Breast epithelium (tissue), 4 donors: ENCODE measurements around the gene SAP30BP. TPM values are rescaled to one million over a fixed set of nuclear protein-coding genes. Genes with fewer than 3 reads are reported as not detected.

Source experiments
- DNase-seq, 2 donors: peaks; one replicate each; pipeline ENCODE4 v3.0.0-alpha.2; 2019; ENCODE audit warnings: low spot score in 2 of 2
- H3K27ac ChIP-seq, 2 donors: fragments of 200-600 bp; sonication (generic) in 1 of 2; one replicate each; pipeline ENCODE4 v1.5.1; 2016 to 2019; ENCODE audit warnings: mild to moderate bottlenecking in 1 of 2
- H3K27me3 ChIP-seq, 2 donors: fragments of 200-600 bp; sonication (generic) in 1 of 2; one replicate each; pipeline versions ENCODE4 v1.5.1 to v1.6.0; 2017 to 2019; ENCODE audit warnings: control low read depth in 1 of 2, mild to moderate bottlenecking in 1 of 2
- H3K36me3 ChIP-seq: fragments of 200-600 bp; one replicate; pipeline ENCODE4 v1.5.1; 2019
- H3K4me1 ChIP-seq, 2 donors: fragments of 200-600 bp; sonication (generic); one replicate each; pipeline ENCODE4 v1.5.1; 2016 to 2019; ENCODE audit warnings: control low read depth in 1 of 2
- H3K4me3 ChIP-seq, 3 donors: fragments of 200-600 bp; sonication (generic); 1 replicate in 2 of 3; 2 replicates in 1 of 3; pipeline ENCODE4 v1.5.1; 2016 to 2019; ENCODE audit warnings: mild to moderate bottlenecking in 3 of 3, moderate library complexity in 2 of 3
- H3K9me3 ChIP-seq, 2 donors: fragments of 200-600 bp; sonication (generic) in 1 of 2; one replicate each; pipeline ENCODE4 v1.5.1; 2016 to 2019; ENCODE audit warnings: control low read depth in 1 of 2
- CTCF ChIP-seq, 3 donors: fragments of 450-650 bp; IDR thresholded peaks; one replicate each; pipeline ENCODE4 v1.5.1; 2016 to 2017; ENCODE audit warnings: antibody characterized with exemption in 3 of 3, mild to moderate bottlenecking in 3 of 3, moderate library complexity in 3 of 3
- POLR2A ChIP-seq: fragments of 450-650 bp; IDR thresholded peaks from one replicate; pipeline ENCODE4 v1.6.1; 2016; ENCODE audit warnings: antibody characterized with exemption, mild to moderate bottlenecking, moderate library complexity
- POLR2AphosphoS5 ChIP-seq, 3 donors: sonication (generic); formaldehyde crosslinking; IDR thresholded peaks; one replicate each; pipeline ENCODE4 v1.6.1; 2017; ENCODE audit warnings: antibody characterized with exemption in 3 of 3
- intact Hi-C: fragments of 100-400 bp; cut with DNase I; formaldehyde crosslinking; loops from one replicate; pipeline ENCODE4 v1.15.1; 2023; ENCODE audit warnings: low total_unique reads
- total RNA-seq, 3 donors: library from RNA; depleted of rRNA; stranded (reverse); fragments of >200 nt; gene quantifications; one replicate each; pipeline ENCODE4 v1.1.0, GENCODE V29; 2016

The SAP30BP gene
- total RNA-seq, 3 donors from 2014 or later = 68.3 to 89.5 (median 86.1) TPM

- H3K27me3 ChIP-seq = no peaks in the 10 kb centered on the region
- H3K4me1 ChIP-seq = peaks cover 14 to 45% of the 10 kb centered on the region in 2 donors
- TF ChIP-seq POLR2A = no peak
- peak in 1 of 3 donors; percentile 48 for TF ChIP-seq POLR2AphosphoS5 (IDR thresholded peaks at IDR 0.05)
- H3K9me3 ChIP-seq = no peaks in the 10 kb centered on the region
- intact Hi-C loops = no loop called here
- DNase-seq = peak in 1 of 2 donors; percentile 90
- H3K36me3 ChIP-seq = no peaks in the 10 kb centered on the region
- peak overlapping the region; percentile 94 to 98 for H3K27ac ChIP-seq
- no peak overlapping the region for H3K4me3 ChIP-seq
Observed at GRCh38 chr17:75689441-75689873, 22.3 kb downstream of the SAP30BP start.

GRCh38 chr17:75691371-75691791, 24.2 kb downstream of the SAP30BP start:
- peaks cover 16 to 53% of the 10 kb centered on the region in 2 donors for H3K4me1 ChIP-seq
- H3K9me3 ChIP-seq = no peaks in the 10 kb centered on the region
- no peak overlapping the region for H3K4me3 ChIP-seq
- intact Hi-C loops = no loop called here
- no peaks in the 10 kb centered on the region for H3K36me3 ChIP-seq
- TF ChIP-seq POLR2AphosphoS5 (IDR thresholded peaks at IDR 0.05) (no peak), CTCF (IDR thresholded peaks at IDR 0.05) (no peak), POLR2A (no peak)
- H3K27me3 ChIP-seq = no peaks in the 10 kb centered on the region
- peak overlapping the region; percentile 94 to 98 for H3K27ac ChIP-seq
- DNase-seq = no peak

- intact Hi-C loops = no loop called here
- Histone ChIP-seq H3K27me3 (no peaks in the 10 kb centered on the region), H3K4me1 (peaks cover 13 to 51% of the 10 kb centered on the region in 2 donors), H3K9me3 (no peaks in the 10 kb centered on the region), H3K27ac (peak overlapping the region; percentile 94 to 98), H3K4me3 (no peak overlapping the region), H3K36me3 (no peaks in the 10 kb centered on the region)
- no peak for TF ChIP-seq POLR2A
- peak in 2 of 3 donors; percentile 25 to 48 for TF ChIP-seq POLR2AphosphoS5 (IDR thresholded peaks at IDR 0.05)
- peak in 1 of 2 donors; percentile 89 for DNase-seq
Observed at GRCh38 chr17:75691801-75692626, 24.9 kb downstream of the SAP30BP start.

GRCh38 chr17:75692976-75693375, 25.8 kb downstream of the SAP30BP start:
- Histone ChIP-seq H3K27ac (peak overlapping the region; percentile 94 to 98), H3K4me3 (peak overlapping the region in 2 of 3 donors; percentile 10 to 37), H3K27me3 (no peaks in the 10 kb centered on the region), H3K4me1 (peaks cover 18 to 56% of the 10 kb centered on the region in 2 donors), H3K36me3 (no peaks in the 10 kb centered on the region), H3K9me3 (no peaks in the 10 kb centered on the region)
- TF ChIP-seq POLR2AphosphoS5 (IDR thresholded peaks at IDR 0.05) (no peak), POLR2A (no peak), CTCF (IDR thresholded peaks at IDR 0.05) (no peak)
- intact Hi-C loops = no loop called here
- no peak for DNase-seq

GRCh38 chr17:75693500-75694481, 26.7 kb downstream of the SAP30BP start:
- Histone ChIP-seq H3K27me3 (no peaks in the 10 kb centered on the region), H3K27ac (peak overlapping the region; percentile 94 to 98), H3K4me3 (peak overlapping the region in 2 of 3 donors; percentile 10 to 37), H3K36me3 (no peaks in the 10 kb centered on the region), H3K9me3 (no peaks in the 10 kb centered on the region), H3K4me1 (peaks cover 15 to 52% of the 10 kb centered on the region in 2 donors)
- TF ChIP-seq POLR2A = no peak
- peak; percentile 74 to 87 (median 86) for TF ChIP-seq POLR2AphosphoS5 (IDR thresholded peaks at IDR 0.05)
- TF ChIP-seq CTCF (IDR thresholded peaks at IDR 0.05) = no peak
- intact Hi-C loops = no loop called here
- DNase-seq = peak; percentile 84 to 99
